Left ventricle myocardium inferior (tissue), 1 donor: ENCODE data around the gene KLHL13. TPM values are rescaled to one million over a fixed set of nuclear protein-coding genes. Genes with fewer than 3 reads are reported as not detected.

Source experiments
- DNase-seq: peaks from one replicate; pipeline ENCODE4 v3.0.0-alpha.2; 2020
- H3K27ac ChIP-seq: fragments of 200-600 bp; replicated peaks from 2 replicates; pipeline ENCODE4 v1.8.0; 2021
- H3K27me3 ChIP-seq: fragments of 200-600 bp; 2 replicates; pipeline ENCODE4 v1.8.0; 2021; ENCODE audit warnings: low read depth
- H3K36me3 ChIP-seq: fragments of 200-600 bp; 2 replicates; pipeline ENCODE4 v1.8.0; 2021
- H3K4me1 ChIP-seq: fragments of 200-600 bp; 2 replicates; pipeline ENCODE4 v1.8.0; 2021
- H3K4me3 ChIP-seq: fragments of 200-600 bp; 2 replicates; pipeline ENCODE4 v1.8.0; 2021; ENCODE audit warnings: mild to moderate bottlenecking, moderate library complexity
- H3K9me3 ChIP-seq: fragments of 200-600 bp; replicated peaks from 2 replicates; pipeline ENCODE4 v1.8.0; 2021
- intact Hi-C: fragments of 100-400 bp; cut with micrococcal nuclease; formaldehyde crosslinking; loops from one replicate; pipeline ENCODE4 v1.11.0; 2022
- total RNA-seq: library from RNA; stranded (reverse); fragmentation: NEBNext Ultra II Directional; extraction: Animal tissue kit (Norgen Biotek cat#: 25700); gene quantifications from one replicate; pipeline ENCODE4 v1.2.1, GENCODE V29; 2021
- TF ChIP-seq, protein P1 (sequence below): fragments of 200-600 bp; IDR thresholded peaks from 2 replicates; pipeline ENCODE4 v1.8.0; 2021; ENCODE audit warnings: antibody characterized with exemption, mild to moderate bottlenecking, borderline replicate concordance
- donor health status: DM: no; HTN: yes; CAD: no; lungs with severe emphysema.

KLHL13 gene
- total RNA-seq, 1 donor from 2014 or later, result 11.4 TPM

DNA sequence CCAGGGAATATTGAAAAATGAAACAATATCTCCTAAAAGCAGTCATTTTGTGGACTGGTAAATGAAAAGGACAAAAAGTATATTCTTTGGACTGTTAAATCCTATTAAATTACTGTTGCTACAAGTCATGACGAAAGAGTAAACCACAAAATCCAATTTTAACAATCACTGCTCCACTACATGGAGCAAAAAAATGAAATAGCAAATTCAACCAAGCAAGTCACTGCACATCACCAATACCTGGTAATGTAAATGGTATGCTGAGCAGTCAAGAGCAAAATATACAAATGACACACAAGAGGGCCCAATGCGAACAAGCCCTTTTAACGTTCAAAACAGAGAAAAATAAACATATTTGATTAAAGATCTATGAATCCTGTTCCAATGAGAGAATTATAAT is 126.2 kb downstream of the KLHL13 start:
- H3K4me3 ChIP-seq, result no peak overlapping the region
- H3K4me1 ChIP-seq, result no peaks in the 10 kb centered on the region
- no peak for DNase-seq
- H3K36me3 ChIP-seq, result no peaks in the 10 kb centered on the region
- no peaks in the 10 kb centered on the region for H3K27me3 ChIP-seq
- intact Hi-C loops, result loop anchor here (10.0 kb wide), 1 partner anchor 234 kb away; no protein-coding TSS in a partner anchor
- TF ChIP-seq, protein P1, sequence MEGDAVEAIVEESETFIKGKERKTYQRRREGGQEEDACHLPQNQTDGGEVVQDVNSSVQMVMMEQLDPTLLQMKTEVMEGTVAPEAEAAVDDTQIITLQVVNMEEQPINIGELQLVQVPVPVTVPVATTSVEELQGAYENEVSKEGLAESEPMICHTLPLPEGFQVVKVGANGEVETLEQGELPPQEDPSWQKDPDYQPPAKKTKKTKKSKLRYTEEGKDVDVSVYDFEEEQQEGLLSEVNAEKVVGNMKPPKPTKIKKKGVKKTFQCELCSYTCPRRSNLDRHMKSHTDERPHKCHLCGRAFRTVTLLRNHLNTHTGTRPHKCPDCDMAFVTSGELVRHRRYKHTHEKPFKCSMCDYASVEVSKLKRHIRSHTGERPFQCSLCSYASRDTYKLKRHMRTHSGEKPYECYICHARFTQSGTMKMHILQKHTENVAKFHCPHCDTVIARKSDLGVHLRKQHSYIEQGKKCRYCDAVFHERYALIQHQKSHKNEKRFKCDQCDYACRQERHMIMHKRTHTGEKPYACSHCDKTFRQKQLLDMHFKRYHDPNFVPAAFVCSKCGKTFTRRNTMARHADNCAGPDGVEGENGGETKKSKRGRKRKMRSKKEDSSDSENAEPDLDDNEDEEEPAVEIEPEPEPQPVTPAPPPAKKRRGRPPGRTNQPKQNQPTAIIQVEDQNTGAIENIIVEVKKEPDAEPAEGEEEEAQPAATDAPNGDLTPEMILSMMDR, result no peak
- no peaks in the 10 kb centered on the region for H3K9me3 ChIP-seq
- H3K27ac ChIP-seq, result no peak overlapping the region

DNA sequence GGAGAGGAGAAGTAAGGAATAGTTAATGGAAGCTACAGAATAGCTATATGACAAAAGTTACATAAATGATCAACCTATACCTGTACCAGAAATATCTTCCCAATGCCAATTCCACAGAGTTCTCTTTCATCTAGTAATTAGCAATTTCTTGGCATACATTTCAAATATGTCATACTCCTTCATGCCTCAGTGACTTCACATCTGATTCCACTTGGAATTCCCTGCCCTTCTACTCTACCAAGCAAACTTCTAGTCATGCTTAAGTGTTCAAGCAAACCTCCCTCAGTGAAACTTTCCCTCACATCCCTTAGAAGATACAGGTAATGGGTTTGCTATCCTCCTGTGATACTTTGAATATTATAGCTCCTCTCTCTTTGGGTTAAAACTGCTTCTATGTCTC is 127.1 kb downstream of the KLHL13 start:
- Histone ChIP-seq H3K27me3 (no peaks in the 10 kb centered on the region), H3K36me3 (no peaks in the 10 kb centered on the region), H3K4me1 (peaks cover 3% of the 10 kb centered on the region), H3K9me3 (no peaks in the 10 kb centered on the region), H3K27ac (no peak overlapping the region), H3K4me3 (no peak overlapping the region)
- intact Hi-C loops, result no loop called here
- TF ChIP-seq, protein P1, result no peak
- no peak for DNase-seq

DNA sequence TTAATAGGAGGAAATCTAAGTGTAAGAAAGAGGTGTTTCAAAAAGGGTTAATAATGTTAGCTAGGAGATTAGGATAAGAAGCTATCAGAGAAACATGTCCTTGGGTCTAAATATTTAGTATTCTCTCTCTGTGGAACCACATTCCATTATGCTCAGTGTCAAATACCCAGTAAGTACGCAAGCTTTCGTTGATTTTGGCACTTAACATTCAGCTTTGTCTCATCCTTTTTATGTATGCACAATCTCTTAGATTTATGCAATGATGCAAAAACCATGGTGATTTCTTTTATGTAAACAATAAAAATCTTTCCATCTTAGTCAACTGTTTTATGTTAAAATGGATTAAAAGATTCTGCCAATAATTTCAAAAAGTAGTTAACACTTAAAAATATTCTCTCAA is 129.2 kb downstream of the KLHL13 start:
- no peaks in the 10 kb centered on the region for H3K9me3 ChIP-seq
- intact Hi-C loops, result no loop called here
- TF ChIP-seq, protein P1, result no peak
- DNase-seq, result no peak
- H3K36me3 ChIP-seq, result no peaks in the 10 kb centered on the region
- no peak overlapping the region for H3K27ac ChIP-seq
- H3K4me1 ChIP-seq, result peaks cover 11% of the 10 kb centered on the region
- no peak overlapping the region for H3K4me3 ChIP-seq
- H3K27me3 ChIP-seq, result no peaks in the 10 kb centered on the region

DNA sequence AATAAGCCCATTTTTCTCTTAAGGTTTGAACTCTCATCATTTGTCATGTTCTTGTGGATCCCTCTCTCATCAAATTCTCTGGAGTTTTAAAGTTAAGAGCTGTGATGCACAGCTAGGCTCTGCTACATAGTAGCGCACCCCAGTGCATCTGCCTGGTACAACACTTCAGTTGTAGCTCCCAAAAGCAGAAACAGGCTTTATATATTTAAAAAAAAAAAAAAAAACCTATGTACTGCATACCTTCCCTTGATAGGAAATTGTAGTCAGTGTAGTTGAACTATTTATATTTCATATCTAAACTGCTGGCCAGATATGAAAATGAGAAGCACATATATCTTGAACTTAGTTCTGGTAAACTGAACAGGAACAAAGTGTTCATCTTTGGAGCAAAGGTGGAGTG is 131.4 kb downstream of the KLHL13 start:
- Histone ChIP-seq H3K9me3 (no peaks in the 10 kb centered on the region), H3K36me3 (no peaks in the 10 kb centered on the region), H3K27me3 (no peaks in the 10 kb centered on the region), H3K4me3 (no peak overlapping the region), H3K4me1 (peaks cover 11% of the 10 kb centered on the region), H3K27ac (no peak overlapping the region)
- no peak for DNase-seq
- TF ChIP-seq, protein P1, result peak; percentile 29
- intact Hi-C loops, result no loop called here

DNA sequence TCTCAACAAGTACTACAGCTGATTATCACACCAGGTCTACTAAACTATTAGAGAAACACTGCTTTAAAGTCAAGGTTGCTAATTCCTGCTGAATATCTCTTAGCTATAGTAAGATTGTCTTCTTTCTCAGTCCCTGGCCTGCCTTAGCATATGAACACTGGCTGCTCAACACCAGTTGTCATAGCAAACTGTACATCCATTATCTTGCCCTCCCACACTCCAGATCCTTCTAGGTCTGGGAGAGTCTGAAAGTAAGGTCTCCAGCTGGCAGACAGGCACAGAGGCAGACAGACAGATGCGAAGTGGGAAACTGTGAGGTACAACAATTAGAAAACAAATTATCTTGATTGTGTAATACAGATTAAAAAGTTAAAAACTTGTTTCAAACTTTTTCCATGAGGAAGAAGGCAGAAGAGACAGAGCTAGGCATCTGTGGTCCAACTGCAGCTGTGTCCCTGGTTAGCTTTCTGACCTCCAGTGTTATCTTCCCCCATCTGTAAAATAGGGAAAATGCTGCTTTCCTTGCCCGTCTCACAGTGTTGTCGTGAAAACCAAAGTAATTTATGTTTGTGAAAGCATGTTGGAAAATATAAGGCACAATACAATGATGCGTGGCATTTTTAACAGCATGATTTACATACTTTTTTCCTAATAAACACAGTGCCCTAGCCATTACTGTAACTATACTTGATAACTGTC is 133.8 kb downstream of the KLHL13 start:
- H3K4me1 ChIP-seq, result peaks cover 11% of the 10 kb centered on the region
- H3K27me3 ChIP-seq, result no peaks in the 10 kb centered on the region
- H3K27ac ChIP-seq, result no peak overlapping the region
- no peaks in the 10 kb centered on the region for H3K36me3 ChIP-seq
- H3K4me3 ChIP-seq, result no peak overlapping the region
- no peaks in the 10 kb centered on the region for H3K9me3 ChIP-seq
- TF ChIP-seq, protein P1, result no peak
- no peak for DNase-seq
- intact Hi-C loops, result no loop called here
